Mucosa of rectum (tissue), 2 donors: ENCODE data around the gene TEX53.

Experiments used
- H3K27ac ChIP-seq, 2 donors: one replicate each; pipeline ENCODE4 v1.7.0; 2013; ENCODE audit warnings: inconsistent platforms in 2 of 2, low read depth in 2 of 2, low read length in 2 of 2
- H3K27me3 ChIP-seq, 2 donors: one replicate each; pipeline ENCODE4 v1.7.0; 2013; ENCODE audit warnings: low read length in 2 of 2; ENCODE audit not compliant: control insufficient read depth in 2 of 2, insufficient read depth in 2 of 2
- H3K36me3 ChIP-seq, 2 donors: one replicate each; pipeline ENCODE4 v1.7.0; 2013; ENCODE audit warnings: low read length in 2 of 2; ENCODE audit not compliant: control insufficient read depth in 2 of 2, insufficient read depth in 2 of 2
- H3K4me1 ChIP-seq, 2 donors: one replicate each; pipeline ENCODE4 v1.7.0; 2013; ENCODE audit warnings: low read length in 2 of 2, mild to moderate bottlenecking in 1 of 2; ENCODE audit not compliant: control insufficient read depth in 2 of 2, insufficient read depth in 2 of 2
- H3K4me3 ChIP-seq, 2 donors: one replicate each; pipeline ENCODE4 v1.7.0; 2013; ENCODE audit warnings: low read length in 2 of 2
- H3K9ac ChIP-seq, 2 donors: one replicate each; pipeline ENCODE4 v1.7.0; 2013; ENCODE audit warnings: low read length in 2 of 2, low read depth in 1 of 2, mild to moderate bottlenecking in 1 of 2
- H3K9me3 ChIP-seq, 2 donors: one replicate each; pipeline ENCODE4 v1.7.0; 2013; ENCODE audit warnings: low read length in 2 of 2; ENCODE audit not compliant: control insufficient read depth in 2 of 2
- donor health status: healthy.
- donor health status: Normal muscosa, but diverticular disease.

The TEX53 gene

GRCh38 chr9:114607671-114608524, 49.7 kb downstream of the TEX53 start:
- Histone ChIP-seq H3K36me3 (no peaks in the 10 kb centered on the region), H3K4me1 (peaks cover 9 to 17% of the 10 kb centered on the region in 2 donors), H3K9me3 (no peaks in the 10 kb centered on the region), H3K9ac (no peak overlapping the region), H3K27me3 (no peaks in the 10 kb centered on the region), H3K27ac (no peak overlapping the region), H3K4me3 (no peak overlapping the region)

DNA sequence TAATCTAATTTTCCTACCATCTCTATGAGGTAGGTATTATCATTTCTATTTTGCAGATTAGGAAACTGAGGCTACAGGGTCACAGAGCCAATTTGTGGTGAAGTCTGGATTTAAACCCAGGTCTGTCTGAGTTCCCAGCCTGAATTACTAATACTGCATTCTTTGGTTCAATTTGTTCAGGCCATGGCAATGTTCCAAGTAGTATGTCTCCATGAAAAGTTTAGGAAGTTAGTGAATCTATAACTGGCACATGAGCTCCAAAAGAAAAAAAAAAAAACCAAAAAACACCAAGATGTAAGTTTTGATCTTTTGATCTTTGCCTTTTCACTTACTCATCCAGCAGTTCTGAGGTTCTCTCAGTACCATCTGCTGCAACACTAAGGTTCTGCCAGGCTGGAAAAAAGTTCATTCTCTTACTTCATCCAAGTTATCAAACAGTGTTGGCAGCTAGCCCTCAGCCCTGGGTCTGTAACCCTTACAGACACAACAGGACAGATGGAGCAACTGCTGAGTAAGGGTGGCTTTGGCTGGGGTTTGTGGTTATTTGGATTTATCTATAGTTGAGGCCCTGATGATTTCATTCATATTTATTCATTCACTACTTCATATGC, 50.9 kb downstream of the TEX53 start:
- Histone ChIP-seq H3K9ac (no peak overlapping the region), H3K9me3 (no peaks in the 10 kb centered on the region), H3K27me3 (no peaks in the 10 kb centered on the region), H3K4me1 (peaks cover 2 to 5% of the 10 kb centered on the region in 2 donors), H3K27ac (no peak overlapping the region), H3K4me3 (no peak overlapping the region), H3K36me3 (no peaks in the 10 kb centered on the region)
